DOHH2 (cell line): ENCODE results near the gene GLYATL1.

Experiments
- CTCF ChIP-seq: fragments of 200-600 bp; sonication (generic); IDR thresholded peaks from one replicate; pipeline ENCODE4 v1.5.1; 2014; ENCODE audit warnings: antibody characterized with exemption, mild to moderate bottlenecking, low read depth, low read length; ENCODE audit not compliant: poor library complexity, severe bottlenecking
- EZH2phosphoT487 ChIP-seq: fragments of 200-600 bp; sonication (generic); IDR thresholded peaks from 2 replicates; pipeline ENCODE4 v1.6.1; 2017; ENCODE audit warnings: borderline replicate concordance, mild to moderate bottlenecking, antibody characterized with exemption, low read length, moderate library complexity, mixed read lengths

- no peak for TF ChIP-seq CTCF
- no peak for TF ChIP-seq EZH2phosphoT487
Observed at GRCh38 chr11:58921778-58922390, 17.4 kb upstream of the GLYATL1 start.
